NCI-H345 treated with DMSO at 0.1 percent for 48 hours (cell line): ENCODE results near the gene OPALIN.
"Not testable (repeated sequence)": the region's sequence is repeated elsewhere in the genome, so short reads cannot be mapped to it uniquely, and the experiment has no call there.

Experiments used
- DNase-seq: peaks from one replicate; lab custom pipeline; 2025; ENCODE audit not compliant: unreplicated experiment; lab: John Stamatoyannopoulos, UW

Gene OPALIN

DNA sequence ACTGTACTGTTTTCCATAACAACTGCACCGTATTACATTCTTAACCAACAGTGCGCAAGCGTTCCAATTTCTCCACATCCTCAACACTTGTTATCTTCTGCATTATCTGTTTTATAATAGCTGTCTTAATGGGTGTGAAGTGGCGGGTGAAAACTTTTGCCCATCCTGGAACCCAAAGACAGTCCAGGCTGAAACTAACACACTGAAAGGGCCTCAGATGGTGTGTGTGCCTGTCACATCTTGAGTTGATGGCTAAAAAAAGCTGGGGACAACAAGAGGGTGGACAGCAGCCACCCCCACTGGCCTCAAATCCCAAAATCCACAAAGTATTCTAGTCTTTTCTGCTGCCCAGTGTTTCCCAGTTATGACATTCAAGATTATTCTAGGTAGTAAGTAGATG, 19.4 kb downstream of the OPALIN start:
- no peak for DNase-seq

GRCh38 chr10:96338279-96338925, 20.4 kb downstream of the OPALIN start:
- DNase-seq: no peak

GRCh38 chr10:96337106-96337505, 21.7 kb downstream of the OPALIN start:
- DNase-seq: no peak

GRCh38 chr10:96334616-96335526, 23.9 kb downstream of the OPALIN start:
- DNase-seq: peak; percentile 1

- no peak for DNase-seq
Observed at GRCh38 chr10:96333101-96333500, 25.7 kb downstream of the OPALIN start.

GRCh38 chr10:96327462-96327861, 31.3 kb downstream of the OPALIN start:
- DNase-seq: no peak

DNA sequence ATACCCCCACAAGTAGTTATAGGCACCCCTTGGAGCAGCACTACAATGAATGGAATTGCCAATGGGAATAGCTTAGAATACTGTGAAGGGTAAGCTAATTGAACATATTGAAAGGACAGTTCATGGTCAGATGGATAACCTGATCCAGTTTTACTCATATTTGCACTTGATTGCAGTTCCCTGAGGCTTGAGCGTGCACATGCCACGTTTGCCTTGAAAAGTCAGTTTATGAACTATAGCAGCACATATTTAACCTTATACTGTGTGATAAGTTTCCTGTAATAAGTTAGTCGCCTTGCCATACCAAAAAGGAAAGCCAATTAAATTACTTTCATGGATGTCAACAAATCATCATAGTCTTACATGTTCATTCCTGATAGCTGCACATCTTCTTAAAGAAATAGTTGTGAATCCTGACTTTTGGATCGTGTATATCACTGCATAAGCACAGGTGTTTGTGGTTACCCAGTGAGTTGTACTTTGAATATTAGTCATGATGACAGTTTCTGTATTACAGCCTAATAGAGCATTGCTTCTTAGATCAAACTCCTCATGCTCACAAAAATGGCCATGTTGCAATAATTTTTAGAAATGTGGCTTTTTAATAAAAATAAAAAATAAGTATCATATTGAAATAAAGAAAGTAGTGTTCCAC, 33.0 kb downstream of the OPALIN start:
- no peak for DNase-seq

DNA sequence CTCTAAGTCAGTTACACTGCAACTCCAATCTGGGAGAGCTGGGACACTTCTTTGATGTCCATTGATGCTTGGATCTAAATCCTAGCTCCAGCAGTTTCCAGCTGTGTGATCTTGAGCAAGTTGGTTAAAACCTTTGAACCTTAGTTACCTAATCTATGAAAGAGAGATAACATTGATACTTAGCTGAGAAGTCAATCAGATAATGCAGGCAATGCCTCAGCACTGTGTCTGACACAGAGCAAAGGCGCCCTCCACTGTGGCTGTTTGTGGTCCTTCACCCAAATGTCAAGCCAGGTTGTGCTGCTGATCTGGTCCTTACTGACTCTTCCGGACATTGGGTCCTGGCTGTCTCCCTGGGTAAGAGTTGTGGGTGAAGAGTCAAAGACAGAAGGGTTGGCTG, 34.4 kb downstream of the OPALIN start:
- DNase-seq: no peak

GRCh38 chr10:96322275-96322674, 36.5 kb downstream of the OPALIN start:
- DNase-seq: no peak

- no peak for DNase-seq
Observed at GRCh38 chr10:96321822-96322221, 37.0 kb downstream of the OPALIN start.

GRCh38 chr10:96319754-96320474, 38.9 kb downstream of the OPALIN start:
- no peak for DNase-seq

- DNase-seq: no peak
Observed at GRCh38 chr10:96317067-96317833, 41.6 kb downstream of the OPALIN start.

DNA sequence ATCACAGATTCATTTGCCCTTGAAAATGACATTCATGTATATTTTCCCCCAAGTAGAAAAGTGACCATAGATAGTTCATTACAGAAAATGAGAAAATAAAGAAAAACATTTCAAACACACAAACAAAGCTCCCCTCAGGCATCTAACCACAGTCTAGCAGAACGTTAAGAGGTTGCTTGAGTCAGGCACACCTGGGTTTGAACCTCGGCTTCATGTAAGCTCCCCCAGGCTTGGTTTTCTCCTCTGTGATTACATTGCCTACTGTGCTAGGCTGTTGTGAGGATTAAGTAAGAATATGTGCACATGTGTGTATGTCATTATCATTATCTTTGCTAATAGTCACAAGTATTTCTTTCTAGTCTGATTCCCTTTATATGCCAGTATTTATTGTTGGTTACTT, 45.5 kb downstream of the OPALIN start:
- DNase-seq: no peak

GRCh38 chr10:96311180-96311715, 47.6 kb downstream of the OPALIN start:
- no peak for DNase-seq

DNA sequence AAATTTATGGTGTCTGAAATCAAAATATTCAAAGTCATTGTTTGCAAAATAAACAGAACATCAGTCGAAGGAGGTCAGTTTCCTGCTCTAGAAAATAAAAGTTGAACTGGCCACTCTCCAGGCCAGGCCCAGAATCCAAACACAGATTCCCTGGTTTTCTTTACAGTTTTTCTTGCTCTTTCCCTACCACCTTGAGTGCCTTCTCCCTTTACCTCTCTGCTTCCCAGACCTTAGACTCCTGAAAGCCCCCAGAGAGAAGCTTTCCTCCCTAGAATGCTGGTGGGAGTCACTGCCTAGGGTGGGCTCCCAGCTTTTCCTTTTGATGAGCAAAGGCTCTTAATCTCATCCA, 48.5 kb downstream of the OPALIN start:
- DNase-seq: no peak

- no peak for DNase-seq
Observed at GRCh38 chr10:96309628-96310320, 49.0 kb downstream of the OPALIN start.

DNA sequence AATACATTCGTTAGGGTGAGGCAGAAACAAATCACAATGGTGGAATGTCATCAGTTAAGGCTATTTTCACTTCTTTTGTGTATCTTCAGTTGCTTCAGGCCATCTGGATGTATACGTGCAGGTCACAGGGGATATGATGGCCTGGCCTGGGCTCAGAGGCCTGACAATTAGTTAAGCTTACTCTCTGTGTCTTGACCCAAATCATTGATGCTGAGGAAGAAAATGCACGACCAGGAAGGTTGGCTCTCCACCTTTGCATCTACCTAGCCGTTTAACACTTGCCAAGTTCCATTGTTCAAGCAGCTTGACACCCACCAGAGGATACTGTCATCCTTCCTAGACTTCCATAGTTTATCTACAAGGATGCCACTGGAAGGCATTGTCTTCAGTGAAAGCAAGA, 49.9 kb downstream of the OPALIN start:
- DNase-seq: not testable (repeated sequence)

DNA sequence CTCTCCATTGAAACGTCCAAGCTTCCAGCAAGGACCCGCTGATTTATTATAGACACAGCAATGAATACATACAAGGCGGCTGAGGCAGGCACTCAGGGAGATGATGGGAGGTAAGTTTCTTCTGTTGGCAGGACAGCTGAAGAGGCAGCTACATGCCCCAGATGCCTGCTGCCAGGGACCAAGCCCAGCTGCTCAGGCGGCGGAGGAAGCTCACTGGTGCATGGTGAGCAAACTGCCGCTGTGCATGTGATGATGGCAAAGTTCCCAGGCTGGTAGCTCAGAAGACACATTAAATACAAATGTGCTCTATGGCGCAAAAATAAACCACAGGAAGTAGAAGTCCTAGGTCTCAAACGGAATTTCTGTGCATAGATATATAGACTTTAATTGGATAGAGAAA, 52.3 kb downstream of the OPALIN start:
- DNase-seq: no peak

DNA sequence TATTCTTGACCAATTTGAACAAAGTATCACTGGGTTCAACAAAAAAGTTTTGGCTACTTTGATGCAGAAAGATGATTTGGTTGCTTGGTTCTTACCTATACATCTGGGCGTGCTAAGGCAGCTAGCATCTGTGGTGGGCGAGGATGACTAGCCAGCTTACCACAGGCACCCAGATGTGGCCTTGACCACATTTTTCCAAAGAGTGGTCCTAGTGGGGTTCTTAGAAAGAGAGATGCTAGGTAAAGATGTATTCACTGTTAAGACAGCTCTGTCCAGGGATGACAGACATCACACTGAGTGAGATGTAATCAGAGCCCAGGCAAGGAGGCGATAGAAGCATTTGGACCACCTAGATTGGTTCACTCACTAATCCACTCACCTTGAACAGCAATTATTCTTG, 53.8 kb downstream of the OPALIN start:
- DNase-seq: no peak

DNA sequence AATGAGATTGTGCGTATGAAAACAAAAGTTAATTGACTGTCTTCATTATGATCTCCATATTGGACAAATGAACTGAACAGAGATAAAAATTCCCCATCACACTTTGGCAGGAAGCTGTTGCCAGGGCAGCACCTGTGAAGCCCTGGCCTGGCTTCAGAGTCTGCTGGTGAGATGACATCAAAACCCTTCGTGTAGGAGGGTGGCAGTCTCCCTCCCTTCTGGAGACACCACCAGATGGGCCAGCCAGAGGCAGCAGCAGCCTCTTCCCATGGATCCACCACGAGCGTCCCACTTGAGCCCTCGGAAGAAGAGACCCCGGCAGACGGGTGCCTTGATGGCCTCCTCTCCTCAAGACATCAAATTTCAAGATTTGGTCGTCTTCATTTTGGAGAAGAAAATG, 54.6 kb downstream of the OPALIN start, which contains the start of gene DNTT:
TSS of gene DNTT (plus strand) at position 205 of the 400 bp plus-strand sequence. CDS start at position 269, 64 bp downstream.
- DNase-seq: no peak
